HL-60 (cell line): ENCODE measurements around the gene MICAL2.

Experiments used
- GABPA ChIP-seq: IDR thresholded peaks from 2 replicates; pipeline ENCODE4 v1.6.1; 2012; ENCODE audit warnings: low read depth
- POLR2AphosphoS5 ChIP-seq: IDR thresholded peaks from 2 replicates; pipeline ENCODE4 v1.6.1; 2012; ENCODE audit warnings: low read depth
- SPI1 ChIP-seq: IDR thresholded peaks from 2 replicates; pipeline ENCODE4 v1.6.1; 2012; ENCODE audit warnings: low read depth, mild to moderate bottlenecking, borderline replicate concordance
- TF ChIP-seq, protein P1 (sequence below): IDR thresholded peaks from one replicate; pipeline ENCODE4 v1.5.1; 2011; ENCODE audit warnings: low read length, control low read depth, inconsistent platforms; ENCODE audit not compliant: insufficient read depth
- TF ChIP-seq, protein P2 (sequence below): IDR thresholded peaks from 2 replicates; pipeline ENCODE4 v1.6.1; 2012; ENCODE audit warnings: low read depth; ENCODE audit not compliant: insufficient replicate concordance

DNA sequence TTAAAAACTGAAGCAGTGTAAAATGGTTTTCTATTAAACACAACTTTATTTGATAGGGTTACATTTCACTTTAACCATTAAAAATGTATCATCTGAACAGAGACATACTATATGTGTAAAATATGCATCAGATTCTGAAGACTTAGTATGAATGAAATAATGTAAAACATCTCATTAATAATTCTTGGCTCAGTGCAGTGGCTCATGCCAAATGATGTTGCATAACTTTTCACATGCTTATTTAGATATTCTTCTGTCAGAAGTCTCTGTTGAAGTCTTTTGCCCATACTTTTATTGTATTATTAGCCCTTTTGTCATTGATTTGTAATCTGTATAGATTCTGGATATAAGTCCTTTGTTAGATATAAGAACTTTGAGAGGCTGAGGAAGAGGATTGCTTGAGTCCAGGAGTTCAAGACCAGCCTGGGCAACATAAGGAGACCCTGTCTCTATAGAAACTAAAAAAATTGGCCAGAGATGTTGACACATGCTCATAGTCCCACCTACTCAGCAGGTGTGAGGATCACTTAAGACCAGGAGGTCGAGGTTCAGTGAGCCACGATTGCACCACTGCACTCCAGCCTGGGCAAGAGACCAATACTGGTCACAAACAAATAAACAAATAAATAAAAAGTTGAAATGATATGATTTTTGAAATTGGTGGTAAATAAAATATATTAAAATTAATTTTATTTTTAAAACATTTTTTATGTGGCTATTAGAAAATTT lies 193.2 kb downstream of the MICAL2 start:
- TF ChIP-seq, protein P1, sequence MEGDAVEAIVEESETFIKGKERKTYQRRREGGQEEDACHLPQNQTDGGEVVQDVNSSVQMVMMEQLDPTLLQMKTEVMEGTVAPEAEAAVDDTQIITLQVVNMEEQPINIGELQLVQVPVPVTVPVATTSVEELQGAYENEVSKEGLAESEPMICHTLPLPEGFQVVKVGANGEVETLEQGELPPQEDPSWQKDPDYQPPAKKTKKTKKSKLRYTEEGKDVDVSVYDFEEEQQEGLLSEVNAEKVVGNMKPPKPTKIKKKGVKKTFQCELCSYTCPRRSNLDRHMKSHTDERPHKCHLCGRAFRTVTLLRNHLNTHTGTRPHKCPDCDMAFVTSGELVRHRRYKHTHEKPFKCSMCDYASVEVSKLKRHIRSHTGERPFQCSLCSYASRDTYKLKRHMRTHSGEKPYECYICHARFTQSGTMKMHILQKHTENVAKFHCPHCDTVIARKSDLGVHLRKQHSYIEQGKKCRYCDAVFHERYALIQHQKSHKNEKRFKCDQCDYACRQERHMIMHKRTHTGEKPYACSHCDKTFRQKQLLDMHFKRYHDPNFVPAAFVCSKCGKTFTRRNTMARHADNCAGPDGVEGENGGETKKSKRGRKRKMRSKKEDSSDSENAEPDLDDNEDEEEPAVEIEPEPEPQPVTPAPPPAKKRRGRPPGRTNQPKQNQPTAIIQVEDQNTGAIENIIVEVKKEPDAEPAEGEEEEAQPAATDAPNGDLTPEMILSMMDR, result no peak
- TF ChIP-seq SPI1 (no peak), GABPA (no peak), POLR2AphosphoS5 (no peak)
- TF ChIP-seq, protein P2, sequence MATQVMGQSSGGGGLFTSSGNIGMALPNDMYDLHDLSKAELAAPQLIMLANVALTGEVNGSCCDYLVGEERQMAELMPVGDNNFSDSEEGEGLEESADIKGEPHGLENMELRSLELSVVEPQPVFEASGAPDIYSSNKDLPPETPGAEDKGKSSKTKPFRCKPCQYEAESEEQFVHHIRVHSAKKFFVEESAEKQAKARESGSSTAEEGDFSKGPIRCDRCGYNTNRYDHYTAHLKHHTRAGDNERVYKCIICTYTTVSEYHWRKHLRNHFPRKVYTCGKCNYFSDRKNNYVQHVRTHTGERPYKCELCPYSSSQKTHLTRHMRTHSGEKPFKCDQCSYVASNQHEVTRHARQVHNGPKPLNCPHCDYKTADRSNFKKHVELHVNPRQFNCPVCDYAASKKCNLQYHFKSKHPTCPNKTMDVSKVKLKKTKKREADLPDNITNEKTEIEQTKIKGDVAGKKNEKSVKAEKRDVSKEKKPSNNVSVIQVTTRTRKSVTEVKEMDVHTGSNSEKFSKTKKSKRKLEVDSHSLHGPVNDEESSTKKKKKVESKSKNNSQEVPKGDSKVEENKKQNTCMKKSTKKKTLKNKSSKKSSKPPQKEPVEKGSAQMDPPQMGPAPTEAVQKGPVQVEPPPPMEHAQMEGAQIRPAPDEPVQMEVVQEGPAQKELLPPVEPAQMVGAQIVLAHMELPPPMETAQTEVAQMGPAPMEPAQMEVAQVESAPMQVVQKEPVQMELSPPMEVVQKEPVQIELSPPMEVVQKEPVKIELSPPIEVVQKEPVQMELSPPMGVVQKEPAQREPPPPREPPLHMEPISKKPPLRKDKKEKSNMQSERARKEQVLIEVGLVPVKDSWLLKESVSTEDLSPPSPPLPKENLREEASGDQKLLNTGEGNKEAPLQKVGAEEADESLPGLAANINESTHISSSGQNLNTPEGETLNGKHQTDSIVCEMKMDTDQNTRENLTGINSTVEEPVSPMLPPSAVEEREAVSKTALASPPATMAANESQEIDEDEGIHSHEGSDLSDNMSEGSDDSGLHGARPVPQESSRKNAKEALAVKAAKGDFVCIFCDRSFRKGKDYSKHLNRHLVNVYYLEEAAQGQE, result no peak
